Left cardiac atrium (tissue), 4 donors: ENCODE measurements around the gene GPR3. TPM values are rescaled to one million over a fixed set of nuclear protein-coding genes. Genes with fewer than 3 reads are reported as not detected.
A peak's percentile ranks its signal among the peaks of the same experiment; 100 is the strongest.
"Not testable (repeated sequence)": the region's sequence is repeated elsewhere in the genome, so short reads cannot be mapped to it uniquely, and the experiment has no call there.

ENCODE experiments used
- ATAC-seq, 2 donors: fragments of 200-7000 bp; cut with Tn5 transposase; one replicate each; pipeline ENCODE4 v1.9.1; 2020; ENCODE audit warnings: mild to moderate bottlenecking in 2 of 2, moderate library complexity in 2 of 2
- DNase-seq: peaks from one replicate; pipeline ENCODE4 v3.0.0-alpha.2; 2020
- intact Hi-C, 2 donors: fragments of 100-400 bp; cut with DNase I; formaldehyde crosslinking; loops; one replicate each; pipeline versions ENCODE4 v1.14.1 to v1.15.1; 2022 to 2023
- total RNA-seq, 2 donors: library from RNA; stranded (reverse); fragmentation: NEBNext Ultra II Directional; extraction: Animal tissue kit (Norgen Biotek cat#: 25700); gene quantifications; one replicate each; pipeline ENCODE4 v1.2.1, GENCODE V29; 2021
- donor health status: DM: no; HTN: yes; CAD: no.
- donor health status: DM: no; HTN: yes; CAD: no; lungs with severe emphysema.
- donor health status: DM: yes; HTN: yes; CAD: no.
- donor health status: Dilated cardiomyopathy.

Gene GPR3
- total RNA-seq, 2 donors from 2014 or later, result 1.7 to 12.4 TPM

GRCh38 chr1:27372022-27372807 is 20.2 kb upstream of the GPR3 start:
- intact Hi-C loops, result no loop called here
- peak in 1 of 2 donors; percentile 52 for ATAC-seq
- no peak for DNase-seq

GRCh38 chr1:27372808-27373690 is 19.4 kb upstream of the GPR3 start:
- intact Hi-C loops, result no loop called here
- ATAC-seq (no peak), DNase-seq (no peak)

- peak in 1 of 2 donors; percentile 10 for ATAC-seq
- intact Hi-C loops, result no loop called here
- no peak for DNase-seq
Observed at GRCh38 chr1:27374362-27375086, 17.9 kb upstream of the GPR3 start, which contains the start of gene FCN3. FCN3 (minus strand) TSS chr1:27374824; CDS start chr1:27374818, 6 bp downstream.

DNA sequence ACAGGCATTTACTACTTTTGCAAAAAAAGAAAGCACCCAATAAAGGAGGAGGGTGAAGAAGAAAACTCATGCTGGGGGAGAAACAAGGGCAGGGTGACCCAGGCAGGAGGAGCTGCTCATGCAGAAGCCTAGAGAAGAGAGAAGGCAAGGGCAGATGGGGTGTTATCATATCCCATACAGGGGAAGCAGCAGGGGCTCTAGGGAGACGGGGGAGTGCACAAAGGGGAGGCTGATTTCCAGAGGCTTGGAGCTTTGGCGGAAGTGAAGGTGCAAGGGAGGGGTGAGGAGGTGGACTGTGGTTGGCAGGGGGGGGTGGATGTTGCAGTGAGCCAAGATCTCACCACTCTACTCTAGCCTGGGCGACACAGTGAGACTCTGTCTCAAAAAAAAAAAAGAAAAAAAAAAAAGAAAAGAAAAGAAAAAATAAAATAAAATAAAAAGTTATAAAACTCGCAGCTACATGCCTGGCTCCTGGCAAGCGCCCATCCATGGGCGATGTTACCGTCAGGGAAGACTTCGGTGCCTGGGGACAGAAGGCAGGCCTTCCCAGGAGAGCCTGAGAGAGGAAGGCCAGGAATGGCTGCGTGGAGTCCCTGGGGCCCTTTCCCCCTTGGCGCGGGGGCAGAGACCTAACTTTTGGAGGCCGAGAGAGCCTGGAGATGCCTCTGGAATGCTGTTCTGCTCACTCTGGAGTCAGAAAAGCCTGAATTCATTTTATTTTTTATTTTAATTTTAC is 14.5 kb upstream of the GPR3 start:
- intact Hi-C loops, result no loop called here
- DNase-seq (no peak), ATAC-seq (no peak)

GRCh38 chr1:27379564-27380122 is 12.8 kb upstream of the GPR3 start:
- DNase-seq (no peak), ATAC-seq (no peak)
- intact Hi-C loops, result no loop called here

- ATAC-seq (no peak), DNase-seq (no peak)
- intact Hi-C loops, result no loop called here
Observed at GRCh38 chr1:27380224-27380623, 12.2 kb upstream of the GPR3 start.

GRCh38 chr1:27380766-27381733 is 11.4 kb upstream of the GPR3 start:
- DNase-seq (no peak), ATAC-seq (peak; percentile 8 to 37)
- intact Hi-C loops, result no loop called here

- DNase-seq, result no peak
- ATAC-seq, result no peak
- intact Hi-C loops, result no loop called here
Observed at GRCh38 chr1:27381969-27382762, 10.3 kb upstream of the GPR3 start.

GRCh38 chr1:27383039-27383605 is 9.3 kb upstream of the GPR3 start, which contains the start of gene CD164L2:
CD164L2 (minus strand) TSS chr1:27383333; CDS start chr1:27383239, 94 bp downstream.
- DNase-seq, result no peak
- ATAC-seq, result peak in 1 of 2 donors; percentile 37
- intact Hi-C loops, result no loop called here

- ATAC-seq, result no peak
- intact Hi-C loops, result no loop called here
- DNase-seq, result no peak
Observed at GRCh38 chr1:27383661-27384060, 8.8 kb upstream of the GPR3 start.

- ATAC-seq, DNase-seq: not testable (repeated sequence)
- intact Hi-C loops, result loop anchor here in 1 of 2 donors (5.0 kb wide), 1 partner anchor 82 kb away; no protein-coding TSS in a partner anchor
Observed at GRCh38 chr1:27384797-27385196, 7.6 kb upstream of the GPR3 start.

- ATAC-seq, result no peak
- intact Hi-C loops, result loop anchor here (2.0 to 5.0 kb wide), 2 partner anchors 86 to 88 kb away; no protein-coding TSS in a partner anchor
- DNase-seq, result peak; percentile 71
Observed at GRCh38 chr1:27388337-27389005, 4.0 kb upstream of the GPR3 start.

GRCh38 chr1:27391511-27392095 is 819 bp upstream of the GPR3 start:
- DNase-seq, result peak; percentile 84
- peak; percentile 51 to 61 for ATAC-seq
- intact Hi-C loops, result loop anchor here in 1 of 2 donors (5.0 to 10.0 kb wide), 2 partner anchors 34 to 287 kb away; no protein-coding TSS in a partner anchor

DNA sequence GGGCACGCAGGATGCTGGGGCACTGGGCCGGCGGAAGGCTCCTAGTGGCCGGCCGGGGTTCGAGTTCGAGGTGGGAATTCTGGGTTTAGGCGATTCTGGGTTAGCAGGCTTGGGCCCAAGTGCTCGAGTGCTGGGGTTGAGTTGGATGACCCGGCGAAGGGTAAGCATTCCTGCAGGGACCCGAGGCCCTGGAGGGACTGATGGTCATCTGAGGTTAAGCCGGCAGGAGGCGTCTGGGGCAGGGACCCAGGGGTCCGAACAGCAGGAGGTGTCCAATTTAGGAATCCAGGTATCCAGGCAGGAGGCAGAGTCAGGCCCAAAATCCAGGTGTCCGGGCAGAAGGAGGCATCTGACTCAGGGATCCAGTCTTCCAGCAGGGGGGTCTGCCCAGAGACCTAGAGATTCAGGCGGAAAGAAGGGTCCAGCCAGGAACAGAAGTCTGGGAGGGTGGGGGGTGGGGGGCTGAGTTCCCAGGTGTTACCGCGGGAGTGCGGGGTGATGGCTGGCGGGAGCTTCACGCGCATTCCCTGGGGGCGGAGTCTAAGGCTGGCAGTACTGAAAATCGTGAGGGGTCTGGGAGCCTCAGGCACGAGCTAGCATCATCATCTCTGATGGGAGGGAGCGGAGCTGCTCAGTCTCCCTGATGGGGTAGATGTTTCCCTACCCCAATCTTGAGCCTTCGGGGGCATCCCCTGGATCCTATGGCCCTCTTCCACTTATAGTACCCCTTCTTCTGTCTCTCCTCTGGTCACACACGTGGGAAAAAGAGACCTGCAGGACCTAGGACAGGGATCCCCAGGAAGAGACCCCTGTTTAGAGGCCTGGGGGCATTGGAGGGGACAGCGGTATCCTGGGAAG is 585 bp downstream of the GPR3 start:
- ATAC-seq (no peak), DNase-seq (no peak)
- intact Hi-C loops, result loop anchor here in 1 of 2 donors (5.0 to 10.0 kb wide), 2 partner anchors 36 to 288 kb away; no protein-coding TSS in a partner anchor
